Subcutaneous adipose tissue (tissue), 4 donors: ENCODE data around the gene GNRHR. TPM values are rescaled to one million over a fixed set of nuclear protein-coding genes. Genes with fewer than 3 reads are reported as not detected.

Source experiments
- CTCF ChIP-seq: fragments of 450-650 bp; IDR thresholded peaks from one replicate; pipeline ENCODE4 v1.5.1; 2016; ENCODE audit warnings: low read depth, mild to moderate bottlenecking, control low read depth, antibody characterized with exemption, moderate library complexity
- small RNA-seq: library from RNA; depleted of rRNA; stranded (forward); fragments of <200 nt; gene quantifications from one replicate; pipeline ENCODE3, GENCODE V24; 2016
- total RNA-seq, 4 donors: library from RNA; depleted of rRNA; stranded (reverse); fragments of >200 nt; gene quantifications; one replicate each; pipeline ENCODE4 v1.1.0, GENCODE V29; 2016

The GNRHR gene
- total RNA-seq, 4 donors from 2014 or later, result not detected

DNA sequence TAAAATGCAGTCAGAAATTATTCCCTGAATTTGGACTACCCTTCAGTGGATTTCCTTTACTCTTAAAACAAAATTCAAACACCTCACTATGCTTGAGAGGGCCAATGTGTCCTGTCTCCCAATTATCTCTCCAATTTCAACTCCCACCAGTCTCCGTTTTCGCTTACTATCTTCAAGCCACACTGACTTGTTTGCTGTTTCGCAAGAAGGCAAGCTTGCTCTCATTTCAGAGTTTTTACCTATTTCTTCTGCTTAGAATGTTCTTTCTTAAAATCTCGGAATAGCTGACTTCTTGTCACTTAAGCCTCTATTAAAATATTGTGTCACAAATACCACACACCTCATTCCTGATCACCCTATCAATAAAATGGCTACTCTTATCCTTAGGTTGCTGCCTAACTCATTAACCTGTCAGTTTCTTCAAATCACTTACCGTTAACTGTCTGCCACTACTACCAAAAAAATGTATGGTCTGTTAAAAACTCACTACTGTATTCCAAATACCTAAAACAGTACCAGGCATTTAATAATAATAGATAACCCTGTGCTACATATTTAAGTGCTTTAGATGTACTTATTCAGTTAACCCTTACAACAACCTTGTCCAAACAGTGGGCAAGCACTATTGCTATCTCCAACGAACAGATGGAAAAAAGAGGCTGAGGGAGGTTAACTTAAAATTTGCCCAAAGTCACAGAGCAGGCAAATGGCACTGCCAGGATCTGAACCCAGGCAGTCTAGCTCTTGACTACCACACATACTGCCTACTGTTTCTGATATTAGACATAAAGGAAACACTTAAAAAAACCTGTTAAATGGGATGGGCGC, 56.1 kb downstream of the GNRHR start:
- no peak for TF ChIP-seq CTCF

DNA sequence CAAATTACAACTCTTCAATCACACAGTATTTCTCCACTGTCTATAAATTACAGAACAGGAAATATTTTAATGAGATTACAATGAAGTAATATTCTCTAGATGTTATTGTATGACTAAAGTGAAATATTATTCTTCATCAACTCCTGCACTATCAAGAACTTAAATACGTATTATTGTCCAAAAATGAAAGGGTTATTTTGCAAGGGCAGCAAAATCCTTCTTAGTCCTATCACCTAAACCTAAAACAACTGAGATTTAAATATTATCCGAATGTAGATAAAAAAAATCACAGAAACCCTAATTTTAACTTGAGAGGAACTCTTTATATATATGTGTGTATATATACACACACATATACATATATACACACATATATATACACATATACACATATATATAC, 58.1 kb downstream of the GNRHR start:
- TF ChIP-seq CTCF, result no peak

GRCh38 chr4:67694662-67695061, 59.5 kb downstream of the GNRHR start:
- no peak for TF ChIP-seq CTCF

GRCh38 chr4:67691328-67691727, 62.9 kb downstream of the GNRHR start:
- TF ChIP-seq CTCF, result no peak

Small RNA genes lying within 50 kb of the gene (small RNA-seq; reads per million reads assigned to genes)
- not detected for gene RF00091

Other genes with a start within 250 kb of the GNRHR start
- gene CENPC, start 208.9 kb downstream of the GNRHR start, total RNA-seq, result 10 to 100 TPM; 28.7 to 38.8 (median 34.8) TPM
- gene STAP1, start 195.7 kb downstream of the GNRHR start, total RNA-seq, result 1 to 10 TPM in 1 of 4 donors, under 1 TPM in 2, not detected in 1; 0.65 to 1.0 (median 0.88) TPM
- 10 to 100 TPM; 21.1 to 46.9 (median 25.6) TPM for gene UBA6, start 53.2 kb downstream of the GNRHR start, total RNA-seq
- gene TMPRSS11D, start 129.6 kb upstream of the GNRHR start, total RNA-seq, result not detected
- gene TMPRSS11A, start 209.1 kb upstream of the GNRHR start, total RNA-seq, result not detected